Choroid plexus epithelial cell (primary cell): ENCODE results near the gene NXNL2.

Experiments used
- DNase-seq: peaks from one replicate; pipeline ENCODE4 v3.0.0-alpha.2; 2010; ENCODE audit warnings: low read depth
- H3K4me3 ChIP-seq: 2 replicates; pipeline ENCODE4 v1.5.1; 2011; ENCODE audit warnings: low read depth, mild to moderate bottlenecking, control low read depth, low read length, moderate library complexity
- TF ChIP-seq, protein P1 (sequence below): conservative IDR thresholded peaks from 2 replicates; pipeline ENCODE4 v1.5.1; 2011; ENCODE audit warnings: low read depth, mild to moderate bottlenecking, control low read depth, inconsistent platforms, low read length, moderate library complexity

NXNL2 gene

DNA sequence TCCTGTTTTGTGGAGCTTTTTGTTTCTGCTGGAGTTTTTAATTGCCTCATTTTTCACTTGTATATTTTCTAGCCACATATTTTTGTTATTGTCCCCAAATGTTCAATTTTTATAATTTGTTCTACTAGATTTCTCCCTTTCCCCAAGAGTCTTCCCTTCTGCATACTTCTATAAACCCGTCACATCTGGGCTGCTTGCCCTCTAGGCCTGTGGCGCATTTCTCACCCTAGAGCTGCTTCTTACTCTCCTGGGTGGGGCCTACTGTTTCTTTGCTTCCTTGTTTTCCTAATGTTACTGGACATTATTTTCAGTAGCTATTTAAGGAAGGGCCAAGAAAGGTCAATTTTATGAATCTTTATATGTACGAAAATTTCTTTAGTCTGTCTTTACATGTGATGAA is 51.5 kb downstream of the NXNL2 start:
- H3K4me3 ChIP-seq, result no peak overlapping the region
- DNase-seq, result no peak
- TF ChIP-seq, protein P1, sequence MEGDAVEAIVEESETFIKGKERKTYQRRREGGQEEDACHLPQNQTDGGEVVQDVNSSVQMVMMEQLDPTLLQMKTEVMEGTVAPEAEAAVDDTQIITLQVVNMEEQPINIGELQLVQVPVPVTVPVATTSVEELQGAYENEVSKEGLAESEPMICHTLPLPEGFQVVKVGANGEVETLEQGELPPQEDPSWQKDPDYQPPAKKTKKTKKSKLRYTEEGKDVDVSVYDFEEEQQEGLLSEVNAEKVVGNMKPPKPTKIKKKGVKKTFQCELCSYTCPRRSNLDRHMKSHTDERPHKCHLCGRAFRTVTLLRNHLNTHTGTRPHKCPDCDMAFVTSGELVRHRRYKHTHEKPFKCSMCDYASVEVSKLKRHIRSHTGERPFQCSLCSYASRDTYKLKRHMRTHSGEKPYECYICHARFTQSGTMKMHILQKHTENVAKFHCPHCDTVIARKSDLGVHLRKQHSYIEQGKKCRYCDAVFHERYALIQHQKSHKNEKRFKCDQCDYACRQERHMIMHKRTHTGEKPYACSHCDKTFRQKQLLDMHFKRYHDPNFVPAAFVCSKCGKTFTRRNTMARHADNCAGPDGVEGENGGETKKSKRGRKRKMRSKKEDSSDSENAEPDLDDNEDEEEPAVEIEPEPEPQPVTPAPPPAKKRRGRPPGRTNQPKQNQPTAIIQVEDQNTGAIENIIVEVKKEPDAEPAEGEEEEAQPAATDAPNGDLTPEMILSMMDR, result no peak

GRCh38 chr9:88587182-88587581 is 52.2 kb downstream of the NXNL2 start:
- TF ChIP-seq, protein P1, result no peak
- no peak overlapping the region for H3K4me3 ChIP-seq
- DNase-seq, result no peak

DNA sequence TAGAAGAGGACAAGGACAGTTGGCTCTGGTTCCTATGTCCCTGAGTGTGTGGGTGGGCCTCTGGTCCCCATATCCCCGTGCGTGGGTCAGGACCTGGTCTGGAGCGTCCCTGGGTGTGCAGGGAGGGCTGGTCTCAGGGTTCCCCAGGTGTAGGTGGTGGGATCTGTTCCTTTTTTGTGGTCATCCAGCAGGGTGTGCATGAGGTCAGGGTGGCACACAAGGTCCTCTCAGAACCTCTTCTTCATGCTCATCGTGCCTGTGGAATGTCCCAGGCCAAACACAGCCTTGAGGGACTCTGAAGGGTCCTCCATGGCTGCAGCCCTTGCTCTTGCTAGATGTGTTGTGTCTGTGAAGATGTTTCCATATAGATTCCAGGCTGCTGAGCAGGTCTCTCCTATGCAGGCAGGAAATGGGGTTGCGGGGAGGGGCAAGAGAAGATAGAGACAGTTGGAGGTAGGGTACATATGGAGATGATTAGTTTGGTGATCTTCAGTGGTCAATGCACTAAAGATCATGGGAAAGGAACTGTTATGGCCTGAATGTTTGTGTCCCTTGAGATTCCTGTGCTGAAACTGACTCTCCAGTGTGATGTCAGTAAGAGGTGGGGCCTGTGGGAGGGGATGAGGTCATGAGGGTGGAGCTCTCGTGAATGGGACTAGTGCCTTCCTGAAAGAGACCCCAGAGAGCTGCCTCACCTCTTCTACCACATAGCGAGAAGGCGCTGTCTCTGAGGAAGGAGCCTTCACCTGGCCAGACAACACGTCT is 53.1 kb downstream of the NXNL2 start:
- DNase-seq, result no peak
- H3K4me3 ChIP-seq, result no peak overlapping the region
- TF ChIP-seq, protein P1, result no peak

DNA sequence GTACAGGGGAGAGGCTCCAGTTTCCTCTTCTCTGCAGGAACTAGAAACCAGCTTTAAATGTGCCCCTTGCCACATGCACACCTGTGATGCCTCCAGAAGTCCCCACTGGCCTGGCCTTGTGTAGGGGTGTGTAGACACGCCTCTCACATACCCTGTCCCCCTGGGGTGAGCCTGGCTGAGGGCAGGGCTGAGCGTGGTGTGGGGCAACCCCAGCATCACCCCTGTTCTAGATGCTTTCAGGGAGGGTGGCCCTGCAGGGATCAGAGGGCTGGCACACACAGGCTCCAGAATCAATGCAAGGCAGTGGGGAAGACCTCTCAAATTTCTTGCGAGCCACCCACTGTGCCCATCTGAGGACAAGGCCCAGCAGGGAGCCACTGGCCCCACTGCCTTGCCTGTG is 54.7 kb downstream of the NXNL2 start:
- TF ChIP-seq, protein P1, result no peak
- no peak overlapping the region for H3K4me3 ChIP-seq
- DNase-seq, result no peak

- no peak overlapping the region for H3K4me3 ChIP-seq
- no peak for DNase-seq
- TF ChIP-seq, protein P1, result no peak
Measured at GRCh38 chr9:88590558-88591146, 55.7 kb downstream of the NXNL2 start.

DNA sequence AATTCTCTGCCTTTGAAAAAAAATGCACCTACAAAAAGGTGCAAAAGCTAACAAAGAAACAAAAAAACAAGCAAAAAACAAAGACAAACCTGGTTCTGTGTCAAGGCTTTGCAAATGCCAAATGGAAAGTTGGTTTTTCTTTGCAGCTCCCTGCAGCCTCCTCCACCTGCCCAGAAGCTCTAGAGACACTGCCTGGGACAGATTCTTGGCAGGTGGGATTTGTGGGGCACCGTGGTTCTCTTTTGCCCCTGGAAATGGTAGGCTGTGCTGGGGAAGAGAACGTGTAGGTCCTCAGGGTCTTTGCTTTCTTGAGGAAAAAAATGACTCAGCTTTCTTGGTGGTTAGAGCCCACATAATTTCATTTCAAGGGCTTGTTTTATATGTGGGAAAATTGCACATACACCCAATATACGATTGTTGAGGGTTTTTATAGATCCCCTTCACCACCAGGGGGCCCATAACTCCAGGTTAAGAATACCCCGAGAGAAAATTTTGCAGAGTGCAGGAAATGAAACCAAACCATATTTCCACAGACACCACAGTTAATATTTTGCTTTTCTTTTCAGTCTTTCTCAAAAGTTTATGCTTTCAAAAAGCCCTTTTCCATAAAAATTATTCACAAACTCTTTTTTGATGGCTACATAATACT is 58.7 kb downstream of the NXNL2 start:
- TF ChIP-seq, protein P1, result peak; percentile 71
- no peak overlapping the region for H3K4me3 ChIP-seq
- peak; percentile 84 for DNase-seq
